H1 (cell line): Measurements from ENCODE around the gene YIPF2. TPM values are rescaled to one million over a fixed set of nuclear protein-coding genes. Genes with fewer than 3 reads are reported as not detected.

Experiments
- CHD2 ChIP-seq: IDR thresholded peaks from 2 replicates; pipeline ENCODE4 v1.6.1; 2012; ENCODE audit warnings: low read length, improper control_type of control experiment
- GTF2F1 ChIP-seq: IDR thresholded peaks from 2 replicates; pipeline ENCODE4 v1.6.1; 2012; ENCODE audit warnings: low read depth, low read length, improper control_type of control experiment, borderline replicate concordance
- POLR2AphosphoS5 ChIP-seq: IDR thresholded peaks from 2 replicates; pipeline ENCODE4 v1.6.1; 2011; ENCODE audit warnings: low read depth, low read length
- RNF2 ChIP-seq: fragments of 200-900, 300-1000 bp; sonication (generic); IDR thresholded peaks from 2 replicates; pipeline ENCODE4 v1.7.1; 2016; ENCODE audit warnings: borderline replicate concordance, low read depth, mild to moderate bottlenecking, antibody characterized with exemption, low read length; ENCODE audit not compliant: poor library complexity, severe bottlenecking; ENCODE audit errors: missing control alignments
- polyA plus RNA-seq, 7 experiments: library from polyadenylated mRNA; depleted of rRNA in 3 of 7; stranded (reverse) in 5 of 7; unstranded in 2 of 7; fragments of >200 nt in 5 of 7; fragments of 200-250 nt in 2 of 7; gene quantifications; 1 replicate in 5 of 7; 2 replicates in 1 of 7; 4 replicates in 1 of 7; pipeline versions ENCODE4 v1.2.1 to v1.2.3, GENCODE V29; 2011 to 2013; ENCODE audit warnings: missing spikeins in 2 of 7, mixed read lengths in 2 of 7
- total RNA-seq: library from RNA; stranded (reverse); fragmentation: NEBNext Ultra II Directional; extraction: Animal tissue kit (Norgen Biotek cat#: 25700); gene quantifications from 2 replicates; pipeline ENCODE4 v1.2.1, GENCODE V29; 2021
- TF ChIP-seq, protein P1 (sequence below): IDR thresholded peaks from 2 replicates; pipeline ENCODE4 v1.6.1; 2012; ENCODE audit warnings: inconsistent platforms

Gene YIPF2
- total and polyA plus RNA-seq, 2 of the 8 experiments (the other 6 are each of a cell fraction or from before 2014, with no cell fraction given), result 48.3 to 112 TPM

DNA sequence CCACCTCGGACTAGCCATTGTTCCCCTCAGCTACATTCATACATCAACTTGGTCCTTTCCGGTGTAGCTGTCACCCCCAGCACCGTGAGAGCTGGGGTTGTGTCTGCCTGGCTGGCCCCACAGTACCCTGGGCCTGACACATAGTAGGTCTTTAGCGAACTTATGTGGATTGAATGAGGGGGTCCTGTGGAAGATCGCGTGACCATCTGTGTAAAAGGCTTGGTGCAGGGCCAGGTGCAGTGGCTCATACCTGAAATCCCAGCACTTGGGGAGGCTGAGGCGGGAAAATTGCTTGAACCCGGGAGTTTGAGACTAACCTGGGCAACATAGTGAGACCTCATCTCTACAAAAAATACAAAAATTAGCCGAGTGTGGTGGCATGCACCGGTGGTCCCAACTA lies 34.4 kb upstream of the YIPF2 start (continued):
- TF ChIP-seq CHD2 (no peak), POLR2AphosphoS5 (no peak), GTF2F1 (no peak), RNF2 (no peak)
- TF ChIP-seq, protein P1, sequence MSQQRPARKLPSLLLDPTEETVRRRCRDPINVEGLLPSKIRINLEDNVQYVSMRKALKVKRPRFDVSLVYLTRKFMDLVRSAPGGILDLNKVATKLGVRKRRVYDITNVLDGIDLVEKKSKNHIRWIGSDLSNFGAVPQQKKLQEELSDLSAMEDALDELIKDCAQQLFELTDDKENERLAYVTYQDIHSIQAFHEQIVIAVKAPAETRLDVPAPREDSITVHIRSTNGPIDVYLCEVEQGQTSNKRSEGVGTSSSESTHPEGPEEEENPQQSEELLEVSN, result no peak
